HL-60 (cell line): ENCODE data around the gene SCAF4.
"Not testable (repeated sequence)": the region's sequence is repeated elsewhere in the genome, so short reads cannot be mapped to it uniquely, and the experiment has no call there.

ENCODE experiments used
- CTCF ChIP-seq: IDR thresholded peaks from one replicate; pipeline ENCODE4 v1.5.1; 2011; ENCODE audit warnings: low read length, control low read depth, inconsistent platforms; ENCODE audit not compliant: insufficient read depth
- POLR2AphosphoS5 ChIP-seq: IDR thresholded peaks from 2 replicates; pipeline ENCODE4 v1.6.1; 2012; ENCODE audit warnings: low read depth
- REST ChIP-seq: IDR thresholded peaks from 2 replicates; pipeline ENCODE4 v1.6.1; 2012; ENCODE audit warnings: low read depth; ENCODE audit not compliant: insufficient replicate concordance
- SPI1 ChIP-seq: IDR thresholded peaks from 2 replicates; pipeline ENCODE4 v1.6.1; 2012; ENCODE audit warnings: low read depth, mild to moderate bottlenecking, borderline replicate concordance

- not testable (repeated sequence) for TF ChIP-seq CTCF, REST, POLR2AphosphoS5, SPI1
Observed at GRCh38 chr21:31765850-31766249, 33.9 kb upstream of the SCAF4 start.
